GM10266 (cell line): ENCODE measurements around the gene CSTA.

Experiments
- DNase-seq: peaks from one replicate; pipeline ENCODE4 v3.0.0; 2012; ENCODE audit errors: extremely low spot score
- TF ChIP-seq, protein P1 (sequence below): IDR thresholded peaks from 2 replicates; pipeline ENCODE4 v1.5.1; 2012; ENCODE audit warnings: mild to moderate bottlenecking, low read depth; ENCODE audit not compliant: control insufficient read depth, insufficient read depth; ENCODE audit errors: missing control alignments

CSTA gene, protein sequence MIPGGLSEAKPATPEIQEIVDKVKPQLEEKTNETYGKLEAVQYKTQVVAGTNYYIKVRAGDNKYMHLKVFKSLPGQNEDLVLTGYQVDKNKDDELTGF

DNA sequence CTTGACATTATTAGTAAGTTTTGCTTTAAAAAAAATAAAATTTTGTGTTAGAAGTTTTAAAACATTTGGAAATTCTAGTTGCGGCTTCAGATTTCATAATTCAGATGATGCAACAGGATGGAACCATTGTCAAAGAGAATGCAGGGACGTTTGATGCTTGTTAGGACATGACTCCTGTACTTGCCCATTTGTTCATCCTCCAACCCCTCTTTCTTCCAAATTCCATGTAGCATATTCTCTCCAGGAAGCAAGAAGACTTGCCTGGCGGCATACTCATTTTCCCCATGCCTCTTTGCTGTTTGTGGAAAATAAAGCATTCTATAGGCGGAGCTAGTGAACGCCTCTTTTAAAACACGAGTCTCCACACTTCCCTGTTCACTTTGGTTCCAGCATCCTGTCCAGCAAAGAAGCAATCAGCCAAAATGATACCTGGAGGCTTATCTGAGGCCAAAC is at the start of gene CSTA:
Gene CSTA (plus strand): TSS at position 378 of the 453 bp plus-strand sequence. CDS start 45 bp downstream, at position 423.
- TF ChIP-seq, protein P1, sequence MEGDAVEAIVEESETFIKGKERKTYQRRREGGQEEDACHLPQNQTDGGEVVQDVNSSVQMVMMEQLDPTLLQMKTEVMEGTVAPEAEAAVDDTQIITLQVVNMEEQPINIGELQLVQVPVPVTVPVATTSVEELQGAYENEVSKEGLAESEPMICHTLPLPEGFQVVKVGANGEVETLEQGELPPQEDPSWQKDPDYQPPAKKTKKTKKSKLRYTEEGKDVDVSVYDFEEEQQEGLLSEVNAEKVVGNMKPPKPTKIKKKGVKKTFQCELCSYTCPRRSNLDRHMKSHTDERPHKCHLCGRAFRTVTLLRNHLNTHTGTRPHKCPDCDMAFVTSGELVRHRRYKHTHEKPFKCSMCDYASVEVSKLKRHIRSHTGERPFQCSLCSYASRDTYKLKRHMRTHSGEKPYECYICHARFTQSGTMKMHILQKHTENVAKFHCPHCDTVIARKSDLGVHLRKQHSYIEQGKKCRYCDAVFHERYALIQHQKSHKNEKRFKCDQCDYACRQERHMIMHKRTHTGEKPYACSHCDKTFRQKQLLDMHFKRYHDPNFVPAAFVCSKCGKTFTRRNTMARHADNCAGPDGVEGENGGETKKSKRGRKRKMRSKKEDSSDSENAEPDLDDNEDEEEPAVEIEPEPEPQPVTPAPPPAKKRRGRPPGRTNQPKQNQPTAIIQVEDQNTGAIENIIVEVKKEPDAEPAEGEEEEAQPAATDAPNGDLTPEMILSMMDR = no peak
- no peak for DNase-seq

DNA sequence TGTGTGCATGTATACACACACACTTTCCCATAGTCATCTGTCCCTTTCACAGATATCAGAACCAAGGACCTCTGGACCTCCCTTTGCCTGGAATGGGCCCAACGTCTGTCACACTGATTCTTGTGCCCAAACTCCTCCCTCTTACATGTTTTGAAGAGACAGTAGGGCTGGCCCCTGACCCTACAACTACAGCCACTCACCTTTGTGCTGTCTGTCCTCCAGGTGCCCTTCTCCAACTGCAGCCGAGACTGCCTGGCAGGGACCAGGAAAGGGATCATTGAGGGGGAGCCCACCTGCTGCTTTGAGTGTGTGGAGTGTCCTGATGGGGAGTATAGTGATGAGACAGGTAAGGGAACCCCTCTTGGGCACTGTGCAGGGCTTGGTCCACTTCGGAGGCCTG is 43.2 kb upstream of the CSTA start:
- DNase-seq = no peak

DNA sequence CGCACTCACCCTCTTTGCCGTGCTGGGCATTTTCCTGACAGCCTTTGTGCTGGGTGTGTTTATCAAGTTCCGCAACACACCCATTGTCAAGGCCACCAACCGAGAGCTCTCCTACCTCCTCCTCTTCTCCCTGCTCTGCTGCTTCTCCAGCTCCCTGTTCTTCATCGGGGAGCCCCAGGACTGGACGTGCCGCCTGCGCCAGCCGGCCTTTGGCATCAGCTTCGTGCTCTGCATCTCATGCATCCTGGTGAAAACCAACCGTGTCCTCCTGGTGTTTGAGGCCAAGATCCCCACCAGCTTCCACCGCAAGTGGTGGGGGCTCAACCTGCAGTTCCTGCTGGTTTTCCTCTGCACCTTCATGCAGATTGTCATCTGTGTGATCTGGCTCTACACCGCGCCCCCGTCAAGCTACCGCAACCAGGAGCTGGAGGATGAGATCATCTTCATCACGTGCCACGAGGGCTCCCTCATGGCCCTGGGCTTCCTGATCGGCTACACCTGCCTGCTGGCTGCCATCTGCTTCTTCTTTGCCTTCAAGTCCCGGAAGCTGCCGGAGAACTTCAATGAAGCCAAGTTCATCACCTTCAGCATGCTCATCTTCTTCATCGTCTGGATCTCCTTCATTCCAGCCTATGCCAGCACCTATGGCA is 41.1 kb upstream of the CSTA start:
- TF ChIP-seq, protein P1 = no peak
- DNase-seq = no peak

More for the DNA sequence above, 43.2 kb upstream of the CSTA start:
- TF ChIP-seq, protein P1 = no peak

DNA sequence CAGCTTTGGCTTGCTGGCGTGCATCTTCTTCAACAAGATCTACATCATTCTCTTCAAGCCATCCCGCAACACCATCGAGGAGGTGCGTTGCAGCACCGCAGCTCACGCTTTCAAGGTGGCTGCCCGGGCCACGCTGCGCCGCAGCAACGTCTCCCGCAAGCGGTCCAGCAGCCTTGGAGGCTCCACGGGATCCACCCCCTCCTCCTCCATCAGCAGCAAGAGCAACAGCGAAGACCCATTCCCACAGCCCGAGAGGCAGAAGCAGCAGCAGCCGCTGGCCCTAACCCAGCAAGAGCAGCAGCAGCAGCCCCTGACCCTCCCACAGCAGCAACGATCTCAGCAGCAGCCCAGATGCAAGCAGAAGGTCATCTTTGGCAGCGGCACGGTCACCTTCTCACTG is 40.6 kb upstream of the CSTA start:
- TF ChIP-seq, protein P1 = no peak
- DNase-seq = no peak

DNA sequence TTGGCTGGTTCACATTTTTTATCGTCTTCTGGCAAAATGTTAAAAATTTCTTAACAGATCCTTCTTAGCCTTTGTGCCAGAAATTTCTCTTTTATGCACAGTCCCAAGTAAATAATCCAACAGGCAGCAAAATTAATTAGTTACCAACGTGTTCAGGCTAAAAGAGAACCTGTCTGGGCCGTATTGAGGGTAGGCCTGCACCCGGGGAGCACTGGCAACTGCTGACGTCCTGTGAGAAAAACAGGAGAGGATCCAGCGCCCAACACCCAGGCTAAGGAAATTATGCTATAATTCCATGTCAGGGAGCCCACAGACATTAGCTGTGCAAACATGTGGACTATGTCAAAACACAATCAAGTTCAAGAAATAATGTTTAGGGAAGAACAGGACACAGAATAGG is 30.7 kb upstream of the CSTA start:
- no peak for DNase-seq
- TF ChIP-seq, protein P1 = no peak

DNA sequence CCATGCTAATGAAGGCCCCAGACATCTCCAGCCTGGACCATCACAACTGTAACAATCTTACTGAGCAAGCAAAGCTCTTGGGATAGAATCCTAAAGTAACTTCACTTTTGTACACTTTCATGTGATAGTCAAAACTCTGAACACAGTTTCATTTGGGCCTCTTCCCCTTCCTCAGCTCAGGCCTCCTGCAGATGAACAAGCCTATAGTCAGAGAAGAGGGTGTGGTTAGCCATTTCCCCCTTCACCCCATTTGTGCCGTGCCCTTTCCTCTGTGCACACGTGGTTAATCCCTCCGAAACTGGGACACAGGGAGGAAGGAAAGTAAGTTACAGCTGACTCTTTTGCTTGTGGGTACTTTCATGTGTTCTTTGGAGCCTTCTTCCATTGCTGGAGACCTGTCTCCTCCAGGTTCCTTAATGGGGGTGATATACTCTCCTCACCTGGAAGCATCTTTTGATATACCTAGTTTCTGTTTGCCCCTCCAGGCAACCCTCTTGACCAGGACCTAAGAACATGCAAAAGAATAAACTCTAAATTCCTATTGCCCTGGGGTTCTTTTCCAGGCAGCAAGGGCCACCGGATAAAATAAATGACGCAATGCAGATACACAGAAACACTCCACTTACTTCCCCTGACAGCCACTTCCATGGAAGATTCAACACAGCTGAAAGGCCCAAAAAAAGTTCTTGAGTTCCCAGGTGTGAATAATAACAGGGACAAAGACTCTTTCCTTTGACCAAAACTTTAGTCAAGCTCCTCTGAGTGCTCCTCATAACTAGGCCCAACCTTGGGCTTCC is 29.6 kb upstream of the CSTA start:
- TF ChIP-seq, protein P1 = no peak
- no peak for DNase-seq

DNA sequence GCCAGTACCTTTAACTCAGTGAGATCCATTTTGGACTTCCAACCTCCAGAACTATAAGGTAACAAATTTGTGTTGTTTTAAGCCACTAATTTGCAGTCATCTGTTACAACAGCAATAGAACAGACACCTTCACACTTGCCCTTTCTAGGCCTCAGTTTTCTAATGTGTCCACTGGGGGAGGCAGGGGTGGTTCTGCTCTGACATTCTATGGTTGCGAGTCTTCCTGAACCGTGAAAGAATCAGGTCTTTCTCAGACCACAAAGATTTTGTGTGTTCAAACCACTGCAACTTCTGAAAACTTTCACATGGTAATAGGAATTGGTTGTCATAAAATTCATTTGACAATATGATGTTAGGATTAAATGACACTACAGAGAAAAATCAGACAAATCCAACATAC is 26.8 kb upstream of the CSTA start:
- peak; percentile 51 for DNase-seq
- TF ChIP-seq, protein P1 = peak; percentile 20
